ENCODE measurements around the gene LNX1.

DNA sequence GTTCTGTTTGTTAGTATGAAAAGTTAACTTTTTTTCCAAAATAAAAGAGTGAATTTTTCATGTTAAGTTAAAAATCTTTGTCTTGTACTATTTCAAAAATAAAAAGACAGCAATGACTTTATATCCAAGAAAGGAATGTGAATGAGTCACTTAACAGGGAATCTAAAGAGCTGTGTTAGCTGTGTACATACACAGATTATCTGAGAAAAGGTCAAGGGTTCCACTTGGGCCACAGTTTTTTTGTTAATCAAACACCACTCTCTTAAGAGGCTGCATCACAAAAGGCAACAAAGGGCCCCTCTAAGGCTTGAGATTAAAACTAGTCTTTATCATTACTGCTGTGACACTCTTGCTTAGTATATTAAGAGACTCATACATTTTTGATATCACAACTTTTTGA, 131.7 kb downstream of the LNX1 start:
- no peak for TF ChIP-seq CTCF (IDR thresholded peaks at IDR 0.05)
- TF ChIP-seq POLR2A (IDR thresholded peaks at IDR 0.05) = no peak
